Sigmoid colon (tissue), 7 donors: ENCODE data around the gene CRACR2A. TPM values are rescaled to one million over a fixed set of nuclear protein-coding genes. Genes with fewer than 3 reads are reported as not detected.

Experiments used
- DNase-seq: peaks from one replicate; pipeline ENCODE4 v3.0.0-alpha.2; 2019
- H3K27ac ChIP-seq, 4 donors: fragments of 200-600 bp; sonication (generic); one replicate each; pipeline ENCODE4 v1.5.1; 2016 to 2019; ENCODE audit warnings: mild to moderate bottlenecking in 1 of 4
- H3K27me3 ChIP-seq, 3 donors: fragments of 200-600 bp; sonication (generic); one replicate each; pipeline ENCODE4 v1.5.1; 2019; ENCODE audit warnings: mild to moderate bottlenecking in 1 of 3
- H3K36me3 ChIP-seq, 4 donors: fragments of 200-600 bp; sonication (generic); one replicate each; pipeline ENCODE4 v1.5.1; 2016 to 2019
- H3K4me1 ChIP-seq, 4 donors: fragments of 200-600 bp; sonication (generic); one replicate each; pipeline ENCODE4 v1.5.1; 2017 to 2019
- H3K4me3 ChIP-seq, 4 donors: fragments of 200-600 bp; sonication (generic); one replicate each; pipeline ENCODE4 v1.5.1; 2017 to 2019; ENCODE audit warnings: mild to moderate bottlenecking in 2 of 4, moderate library complexity in 1 of 4
- H3K9me3 ChIP-seq, 4 donors: fragments of 200-600 bp in 3 of 4; sonication (generic) in 3 of 4; one replicate each; pipeline versions ENCODE4 v1.5.1 to v1.6.1; 2013 to 2019
- EP300 ChIP-seq, 4 donors: sonication (generic); formaldehyde crosslinking; IDR thresholded peaks; one replicate each; pipeline ENCODE4 v1.6.1; 2017; ENCODE audit warnings: antibody characterized with exemption in 4 of 4
- POLR2A ChIP-seq, 2 donors: fragments of 450-650 bp; IDR thresholded peaks; one replicate each; pipeline ENCODE4 v1.6.1; 2016; ENCODE audit warnings: antibody characterized with exemption in 2 of 2, mild to moderate bottlenecking in 2 of 2, moderate library complexity in 2 of 2
- POLR2AphosphoS5 ChIP-seq, 4 donors: sonication (generic); formaldehyde crosslinking; IDR thresholded peaks; one replicate each; pipeline ENCODE4 v1.6.1; 2017; ENCODE audit warnings: antibody characterized with exemption in 4 of 4
- WGBS, 2 donors: extraction: QIAGEN DNeasy Blood & Tissue Kit; methylation state at CpG; one replicate each; pipeline ENCODE4 v1.1.7; 2013; 5-methylcytosine and 5-hydroxymethylcytosine counted together
- intact Hi-C: fragments of 100-400 bp; cut with DNase I; formaldehyde crosslinking; loops from one replicate; pipeline ENCODE4 v1.15.1; 2023
- polyA plus RNA-seq, 3 donors: library from polyadenylated mRNA; stranded (reverse); fragments of 200-250 nt; gene quantifications; one replicate each; pipeline ENCODE4 v1.2.3, GENCODE V29; 2013
- total RNA-seq, 4 donors: library from RNA; depleted of rRNA; stranded (reverse); fragments of >200 nt; gene quantifications; one replicate each; pipeline ENCODE4 v1.1.0, GENCODE V29; 2016
- TF ChIP-seq, protein P1 (sequence below), 4 experiments: fragments of 450-650 bp in 3 of 4; fragments of 200-600 bp in 1 of 4; IDR thresholded peaks; one replicate each; pipeline ENCODE4 v1.5.1; 2016 to 2019; ENCODE audit warnings: antibody characterized with exemption in 4 of 4, mild to moderate bottlenecking in 3 of 4, moderate library complexity in 2 of 4
- donor health status: healthy with polysubstance abuse.
- donor health status: Bipolar disorder and iron deficiency.
- donor health status: healthy.

Gene CRACR2A
- total and polyA plus RNA-seq, 7 donors: 1.1 to 29.6 (median 4.2) TPM

DNA sequence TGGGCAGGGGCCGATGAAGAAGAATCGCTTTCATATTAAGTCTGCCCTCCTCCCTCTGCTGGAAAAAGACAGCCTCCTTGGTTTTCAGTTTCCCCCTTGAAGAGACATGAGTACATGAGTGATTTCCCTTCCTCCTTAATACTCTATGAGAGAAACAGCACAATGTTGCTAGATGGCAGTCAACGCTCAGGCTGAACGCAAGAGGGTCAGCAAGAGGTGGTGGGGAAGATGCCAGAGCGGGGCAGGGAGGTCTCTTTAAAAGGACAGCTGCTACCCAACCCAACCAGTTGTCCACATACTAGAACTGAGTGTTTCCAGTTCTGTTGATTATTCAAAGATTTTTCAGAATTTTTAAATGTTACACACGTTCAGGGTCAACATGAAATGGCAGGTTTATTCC is 22.8 kb downstream of the CRACR2A start:
- Histone ChIP-seq H3K4me1 (peaks cover 0 to 8% (median 7%) of the 10 kb centered on the region in 4 donors), H3K9me3 (no peaks in the 10 kb centered on the region)
- 92 to 97% methylated on average over 6 of the region's 6 CpGs for WGBS, 2 donors

DNA sequence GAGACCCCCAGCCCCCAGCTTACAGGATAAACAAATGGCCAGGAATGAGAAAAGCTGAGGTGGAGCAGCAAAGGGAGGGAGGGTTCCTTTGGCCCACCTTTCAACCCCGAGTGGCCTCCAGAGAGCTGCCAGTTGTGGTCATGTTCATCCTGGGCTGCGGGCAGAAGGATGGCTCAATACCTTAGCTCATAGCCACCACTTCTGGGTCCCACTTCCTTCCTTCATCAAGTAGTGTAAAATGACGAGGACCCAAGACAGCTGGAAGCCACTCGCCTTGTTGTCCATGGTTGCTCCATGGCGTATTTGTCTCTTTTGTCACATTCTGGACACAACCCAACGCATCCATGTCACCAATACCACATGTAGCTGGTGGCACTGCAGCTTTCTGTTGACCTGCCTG is 24.2 kb downstream of the CRACR2A start:
- Histone ChIP-seq H3K4me1 (peaks cover 0 to 22% (median 16%) of the 10 kb centered on the region in 4 donors), H3K27ac (no peak overlapping the region), H3K27me3 (no peaks in the 10 kb centered on the region), H3K36me3 (no peaks in the 10 kb centered on the region), H3K4me3 (no peak overlapping the region), H3K9me3 (no peaks in the 10 kb centered on the region)
- intact Hi-C loops: no loop called here
- 70 to 87% methylated on average over 6 of the region's 6 CpGs for WGBS, 2 donors
- no peak for DNase-seq
- TF ChIP-seq POLR2A (IDR thresholded peaks at IDR 0.05) (no peak), EP300 (IDR thresholded peaks at IDR 0.05) (no peak), POLR2AphosphoS5 (IDR thresholded peaks at IDR 0.05) (no peak)
- TF ChIP-seq, protein P1, sequence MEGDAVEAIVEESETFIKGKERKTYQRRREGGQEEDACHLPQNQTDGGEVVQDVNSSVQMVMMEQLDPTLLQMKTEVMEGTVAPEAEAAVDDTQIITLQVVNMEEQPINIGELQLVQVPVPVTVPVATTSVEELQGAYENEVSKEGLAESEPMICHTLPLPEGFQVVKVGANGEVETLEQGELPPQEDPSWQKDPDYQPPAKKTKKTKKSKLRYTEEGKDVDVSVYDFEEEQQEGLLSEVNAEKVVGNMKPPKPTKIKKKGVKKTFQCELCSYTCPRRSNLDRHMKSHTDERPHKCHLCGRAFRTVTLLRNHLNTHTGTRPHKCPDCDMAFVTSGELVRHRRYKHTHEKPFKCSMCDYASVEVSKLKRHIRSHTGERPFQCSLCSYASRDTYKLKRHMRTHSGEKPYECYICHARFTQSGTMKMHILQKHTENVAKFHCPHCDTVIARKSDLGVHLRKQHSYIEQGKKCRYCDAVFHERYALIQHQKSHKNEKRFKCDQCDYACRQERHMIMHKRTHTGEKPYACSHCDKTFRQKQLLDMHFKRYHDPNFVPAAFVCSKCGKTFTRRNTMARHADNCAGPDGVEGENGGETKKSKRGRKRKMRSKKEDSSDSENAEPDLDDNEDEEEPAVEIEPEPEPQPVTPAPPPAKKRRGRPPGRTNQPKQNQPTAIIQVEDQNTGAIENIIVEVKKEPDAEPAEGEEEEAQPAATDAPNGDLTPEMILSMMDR (IDR thresholded peaks at IDR 0.05): no peak

More for the DNA sequence above, 22.8 kb downstream of the CRACR2A start:
- intact Hi-C loops: no loop called here
- Histone ChIP-seq H3K27ac (no peak overlapping the region), H3K4me3 (no peak overlapping the region), H3K27me3 (no peaks in the 10 kb centered on the region), H3K36me3 (no peaks in the 10 kb centered on the region)
- TF ChIP-seq POLR2A (IDR thresholded peaks at IDR 0.05) (no peak), POLR2AphosphoS5 (IDR thresholded peaks at IDR 0.05) (no peak), EP300 (IDR thresholded peaks at IDR 0.05) (no peak)
- TF ChIP-seq, protein P1 (IDR thresholded peaks at IDR 0.05): no peak
- DNase-seq: no peak

DNA sequence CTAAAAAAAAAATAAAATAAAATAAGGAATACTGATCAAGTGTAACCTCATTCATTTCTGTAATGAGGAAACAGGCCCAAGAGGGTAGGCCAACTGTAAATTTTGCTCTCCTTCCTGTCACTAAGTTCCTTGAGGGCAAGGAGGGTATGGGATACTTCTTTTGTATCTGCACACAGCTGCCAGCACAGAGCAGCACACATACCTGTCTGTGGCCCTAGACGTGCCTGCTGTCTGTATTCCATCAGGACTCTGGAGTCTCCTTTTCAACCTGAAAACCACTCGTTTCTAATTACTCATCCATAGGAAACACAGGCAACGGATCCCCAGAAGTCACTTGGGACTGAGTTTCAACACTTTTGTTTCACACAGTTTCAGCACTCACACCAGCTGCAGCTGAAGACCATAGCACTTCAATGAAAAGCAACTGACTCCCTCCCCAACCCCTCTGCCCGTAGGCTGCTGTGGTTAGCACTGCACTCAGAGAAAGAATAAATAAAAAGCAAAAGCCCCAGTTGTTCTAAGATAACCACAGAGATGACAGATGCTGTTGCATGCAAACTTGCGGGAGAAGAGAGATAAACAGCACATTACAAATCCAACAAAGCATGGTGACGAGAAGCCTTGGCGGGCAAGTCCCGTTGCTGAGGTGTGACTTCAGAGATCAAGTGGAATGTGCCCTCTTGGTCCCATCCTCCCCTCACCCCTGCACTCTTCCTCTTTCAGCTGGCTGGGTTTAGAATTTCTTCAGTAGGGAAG is 24.9 kb downstream of the CRACR2A start:
- H3K27me3 ChIP-seq: no peaks in the 10 kb centered on the region
- 56 to 82% methylated on average over 8 of the region's 8 CpGs for WGBS, 2 donors
- H3K4me1 ChIP-seq: peaks cover 0 to 27% (median 19%) of the 10 kb centered on the region in 4 donors
- DNase-seq: no peak
- no peak overlapping the region for H3K27ac ChIP-seq
- TF ChIP-seq, protein P1 (IDR thresholded peaks at IDR 0.05): no peak
- TF ChIP-seq EP300 (IDR thresholded peaks at IDR 0.05) (no peak), POLR2AphosphoS5 (IDR thresholded peaks at IDR 0.05) (no peak), POLR2A (IDR thresholded peaks at IDR 0.05) (no peak)
- H3K9me3 ChIP-seq: no peaks in the 10 kb centered on the region
- no peaks in the 10 kb centered on the region for H3K36me3 ChIP-seq
- intact Hi-C loops: no loop called here
- H3K4me3 ChIP-seq: no peak overlapping the region

DNA sequence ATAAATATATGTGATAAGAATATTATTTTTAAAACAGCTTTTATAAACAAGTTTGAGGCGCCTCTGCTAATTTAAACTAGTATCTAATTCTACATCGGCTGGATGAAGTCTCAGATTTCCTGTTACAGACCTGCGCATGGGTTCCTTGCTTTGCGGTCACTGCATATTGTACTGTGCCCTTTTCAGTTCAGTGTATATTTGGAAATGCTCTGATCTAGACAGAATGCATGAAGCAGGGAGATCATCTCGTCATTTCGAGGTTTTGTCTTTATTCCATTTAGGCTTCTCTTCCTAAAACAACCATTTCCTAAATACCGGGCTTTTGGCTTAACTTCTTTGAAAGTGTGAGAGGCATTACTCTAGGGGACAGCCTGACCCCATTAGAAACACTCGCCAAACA is 25.6 kb downstream of the CRACR2A start:
- Histone ChIP-seq H3K4me1 (peaks cover 0 to 34% (median 19%) of the 10 kb centered on the region in 4 donors), H3K4me3 (no peak overlapping the region), H3K36me3 (no peaks in the 10 kb centered on the region), H3K27ac (no peak overlapping the region), H3K9me3 (no peaks in the 10 kb centered on the region), H3K27me3 (no peaks in the 10 kb centered on the region)
- TF ChIP-seq, protein P1 (IDR thresholded peaks at IDR 0.05): no peak
- TF ChIP-seq POLR2A (IDR thresholded peaks at IDR 0.05) (no peak), POLR2AphosphoS5 (IDR thresholded peaks at IDR 0.05) (no peak)
- intact Hi-C loops: no loop called here
- 84 to 92% methylated on average over 8 of the region's 8 CpGs for WGBS, 2 donors
- DNase-seq: no peak
